HepG2 (cell line): ENCODE measurements around the gene ATP2A2. TPM values are rescaled to one million over a fixed set of nuclear protein-coding genes. Genes with fewer than 3 reads are reported as not detected.

ENCODE experiments used
- BRF2 ChIP-seq: sonication (generic); formaldehyde crosslinking; IDR thresholded peaks from 2 replicates; pipeline ENCODE4 v1.8.1; 2022; ENCODE audit warnings: mild to moderate bottlenecking, missing genetic modification reagents
- CHD2 ChIP-seq: IDR thresholded peaks from 2 replicates; pipeline ENCODE4 v1.6.1; 2011; ENCODE audit warnings: low read depth, low read length, improper control_type of control experiment
- FOXC1 ChIP-seq: sonication (generic); formaldehyde crosslinking; IDR thresholded peaks from 2 replicates; pipeline ENCODE4 v1.8.0; 2022; ENCODE audit warnings: mild to moderate bottlenecking, missing genetic modification reagents, borderline replicate concordance
- HES4 ChIP-seq: sonication (generic); formaldehyde crosslinking; IDR thresholded peaks from 2 replicates; pipeline ENCODE4 v1.9.0; 2021; ENCODE audit warnings: mild to moderate bottlenecking, missing genetic modification reagents, borderline replicate concordance
- ISL2 ChIP-seq: sonication (generic); formaldehyde crosslinking; IDR thresholded peaks from 2 replicates; pipeline ENCODE4 v1.5.0; 2020; ENCODE audit warnings: missing genetic modification reagents
- KDM2A ChIP-seq: sonication (generic); formaldehyde crosslinking; IDR thresholded peaks from 2 replicates; pipeline ENCODE4 v1.4.0; 2020; ENCODE audit warnings: low read depth, missing genetic modification reagents, borderline replicate concordance
- MIXL1 ChIP-seq: IDR thresholded peaks from 2 replicates; pipeline ENCODE4 v1.6.1; 2016
- MXI1 ChIP-seq: IDR thresholded peaks from 3 replicates; pipeline ENCODE4 v1.6.1; 2012; ENCODE audit warnings: low read depth, low read length, inconsistent platforms, borderline replicate concordance
- RFX5 ChIP-seq: IDR thresholded peaks from 2 replicates; pipeline ENCODE4 v1.6.1; 2011; ENCODE audit warnings: low read depth, low read length, improper control_type of control experiment
- SALL2 ChIP-seq: sonication (generic); formaldehyde crosslinking; IDR thresholded peaks from 2 replicates; pipeline ENCODE4 v1.8.1; 2023; ENCODE audit warnings: mild to moderate bottlenecking, missing genetic modification reagents, inconsistent platforms
- SNAI1 ChIP-seq: sonication (generic); formaldehyde crosslinking; IDR thresholded peaks from 2 replicates; pipeline ENCODE4 v1.5.0; 2020; ENCODE audit warnings: mild to moderate bottlenecking, missing genetic modification reagents, borderline replicate concordance
- STAG1 ChIP-seq: sonication (generic); formaldehyde crosslinking; IDR thresholded peaks from 2 replicates; pipeline ENCODE4 v1.4.0; 2020; ENCODE audit warnings: missing genetic modification reagents
- TBP ChIP-seq: sonication (generic); formaldehyde crosslinking; IDR thresholded peaks from 2 replicates; pipeline ENCODE4 v1.5.0; 2020; ENCODE audit warnings: missing genetic modification reagents
- THRA ChIP-seq: sonication (generic); formaldehyde crosslinking; IDR thresholded peaks from 2 replicates; pipeline ENCODE4 v1.4.0; 2020; ENCODE audit warnings: missing genetic modification reagents, borderline replicate concordance
- THYN1 ChIP-seq: sonication (generic); formaldehyde crosslinking; IDR thresholded peaks from 2 replicates; pipeline ENCODE4 v1.8.1; 2023; ENCODE audit warnings: low read depth, mild to moderate bottlenecking, moderate library complexity, missing genetic modification reagents, borderline replicate concordance
- ZNF180 ChIP-seq: sonication (generic); formaldehyde crosslinking; IDR thresholded peaks from 2 replicates; pipeline ENCODE4 v1.4.0; 2020; ENCODE audit warnings: low read depth, missing genetic modification reagents, borderline replicate concordance
- ZNF225 ChIP-seq: sonication (generic); formaldehyde crosslinking; IDR thresholded peaks from 2 replicates; pipeline ENCODE4 v1.4.0; 2020; ENCODE audit warnings: mild to moderate bottlenecking, missing genetic modification reagents
- ZNF746 ChIP-seq: sonication (generic); formaldehyde crosslinking; IDR thresholded peaks from 2 replicates; pipeline ENCODE4 v1.8.0; 2022; ENCODE audit warnings: mild to moderate bottlenecking, missing genetic modification reagents
- ZNF839 ChIP-seq: sonication (generic); formaldehyde crosslinking; IDR thresholded peaks from 2 replicates; pipeline ENCODE4 v1.4.0; 2020; ENCODE audit warnings: missing genetic modification reagents, mild to moderate bottlenecking, borderline replicate concordance
- polyA plus RNA-seq, 8 experiments: library from polyadenylated mRNA; depleted of rRNA in 3 of 8; stranded (reverse) in 7 of 8; unstranded in 1 of 8; fragments of >200 nt; fragmentation: Illumina TruSeq in 4 of 8; extraction: Trizol in 4 of 8; gene quantifications; 2 replicates each; pipeline versions ENCODE4 v1.2.1 to v1.2.3, GENCODE V29; 2011 to 2016; ENCODE audit warnings: low read depth in 4 of 8, missing spikeins in 1 of 8, mixed read lengths in 1 of 8; ENCODE audit not compliant: insufficient read depth in 1 of 8
- total RNA-seq, 5 experiments: library from RNA; depleted of rRNA; stranded (reverse); fragments of >200 nt; fragmentation: Illumina TruSeq; extraction: Trizol; gene quantifications; 2 replicates each; pipeline ENCODE4 v1.2.3, GENCODE V29; 2016; ENCODE audit warnings: low read depth in 1 of 5
- TF ChIP-seq, protein P1 (sequence below): sonication (generic); formaldehyde crosslinking; conservative IDR thresholded peaks from 2 replicates; pipeline ENCODE4 v1.4.0; 2020; ENCODE audit warnings: missing genetic modification reagents
- TF ChIP-seq, protein P2 (sequence below): sonication (generic); formaldehyde crosslinking; IDR thresholded peaks from 2 replicates; pipeline ENCODE4 v1.4.0; 2020; ENCODE audit warnings: mild to moderate bottlenecking, missing genetic modification reagents
- TF ChIP-seq, protein P3 (sequence below): sonication (generic); formaldehyde crosslinking; IDR thresholded peaks from 2 replicates; pipeline ENCODE4 v1.4.0; 2020; ENCODE audit warnings: missing genetic modification reagents

Gene ATP2A2
- total and polyA plus RNA-seq, 2 of the 13 experiments (the other 11 are each of a cell fraction or from before 2014, with no cell fraction given), result 35.4 to 85.5 TPM

- TF ChIP-seq, protein P1, sequence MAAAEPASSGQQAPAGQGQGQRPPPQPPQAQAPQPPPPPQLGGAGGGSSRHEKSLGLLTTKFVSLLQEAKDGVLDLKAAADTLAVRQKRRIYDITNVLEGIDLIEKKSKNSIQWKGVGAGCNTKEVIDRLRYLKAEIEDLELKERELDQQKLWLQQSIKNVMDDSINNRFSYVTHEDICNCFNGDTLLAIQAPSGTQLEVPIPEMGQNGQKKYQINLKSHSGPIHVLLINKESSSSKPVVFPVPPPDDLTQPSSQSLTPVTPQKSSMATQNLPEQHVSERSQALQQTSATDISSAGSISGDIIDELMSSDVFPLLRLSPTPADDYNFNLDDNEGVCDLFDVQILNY, result no peak
- peak; percentile 66; the same call in 1 of the 2 replicates for TF ChIP-seq ZNF839 (CRISPR knock-in tag)
- TF ChIP-seq FOXC1 (CRISPR knock-in tag), result peak; percentile 57; the same call in 1 of the 2 replicates
- no peak for TF ChIP-seq HES4 (CRISPR knock-in tag)
- TF ChIP-seq, protein P2, sequence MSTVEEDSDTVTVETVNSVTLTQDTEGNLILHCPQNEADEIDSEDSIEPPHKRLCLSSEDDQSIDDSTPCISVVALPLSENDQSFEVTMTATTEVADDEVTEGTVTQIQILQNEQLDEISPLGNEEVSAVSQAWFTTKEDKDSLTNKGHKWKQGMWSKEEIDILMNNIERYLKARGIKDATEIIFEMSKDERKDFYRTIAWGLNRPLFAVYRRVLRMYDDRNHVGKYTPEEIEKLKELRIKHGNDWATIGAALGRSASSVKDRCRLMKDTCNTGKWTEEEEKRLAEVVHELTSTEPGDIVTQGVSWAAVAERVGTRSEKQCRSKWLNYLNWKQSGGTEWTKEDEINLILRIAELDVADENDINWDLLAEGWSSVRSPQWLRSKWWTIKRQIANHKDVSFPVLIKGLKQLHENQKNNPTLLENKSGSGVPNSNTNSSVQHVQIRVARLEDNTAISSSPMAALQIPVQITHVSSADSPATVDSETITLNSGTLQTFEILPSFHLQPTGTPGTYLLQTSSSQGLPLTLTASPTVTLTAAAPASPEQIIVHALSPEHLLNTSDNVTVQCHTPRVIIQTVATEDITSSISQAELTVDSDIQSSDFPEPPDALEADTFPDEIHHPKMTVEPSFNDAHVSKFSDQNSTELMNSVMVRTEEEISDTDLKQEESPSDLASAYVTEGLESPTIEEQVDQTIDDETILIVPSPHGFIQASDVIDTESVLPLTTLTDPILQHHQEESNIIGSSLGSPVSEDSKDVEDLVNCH (CRISPR knock-in tag), result no peak
- TF ChIP-seq KDM2A (CRISPR knock-in tag), result no peak
- TF ChIP-seq RFX5, result no peak
- TF ChIP-seq ZNF746, result peak; percentile 61; the same call in 1 of the 2 replicates
- peak; percentile 56; the same call in 1 of the 2 replicates for TF ChIP-seq ISL2 (CRISPR knock-in tag)
- peak; percentile 33; the same call in 1 of the 3 replicates for TF ChIP-seq MXI1
- no peak for TF ChIP-seq SNAI1
- TF ChIP-seq THRA (CRISPR knock-in tag), result peak; percentile 90; the same call in 1 of the 2 replicates
- TF ChIP-seq SALL2 (CRISPR knock-in tag), result peak; percentile 53; the same call in 1 of the 2 replicates
- no peak for TF ChIP-seq ZNF180 (CRISPR knock-in tag)
- no peak for TF ChIP-seq TBP (CRISPR knock-in tag)
- TF ChIP-seq, protein P3, sequence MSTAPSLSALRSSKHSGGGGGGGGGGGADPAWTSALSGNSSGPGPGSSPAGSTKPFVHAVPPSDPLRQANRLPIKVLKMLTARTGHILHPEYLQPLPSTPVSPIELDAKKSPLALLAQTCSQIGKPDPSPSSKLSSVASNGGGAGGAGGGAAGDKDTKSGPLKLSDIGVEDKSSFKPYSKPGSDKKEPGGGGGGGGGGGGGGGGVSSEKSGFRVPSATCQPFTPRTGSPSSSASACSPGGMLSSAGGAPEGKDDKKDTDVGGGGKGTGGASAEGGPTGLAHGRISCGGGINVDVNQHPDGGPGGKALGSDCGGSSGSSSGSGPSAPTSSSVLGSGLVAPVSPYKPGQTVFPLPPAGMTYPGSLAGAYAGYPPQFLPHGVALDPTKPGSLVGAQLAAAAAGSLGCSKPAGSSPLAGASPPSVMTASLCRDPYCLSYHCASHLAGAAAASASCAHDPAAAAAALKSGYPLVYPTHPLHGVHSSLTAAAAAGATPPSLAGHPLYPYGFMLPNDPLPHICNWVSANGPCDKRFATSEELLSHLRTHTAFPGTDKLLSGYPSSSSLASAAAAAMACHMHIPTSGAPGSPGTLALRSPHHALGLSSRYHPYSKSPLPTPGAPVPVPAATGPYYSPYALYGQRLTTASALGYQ, result peak; percentile 36; the same call in 1 of the 2 replicates
- no peak for TF ChIP-seq CHD2
- TF ChIP-seq BRF2 (CRISPR knock-in tag), result no peak
- TF ChIP-seq THYN1 (CRISPR knock-in tag), result no peak
- peak; percentile 61; the same call in 1 of the 2 replicates for TF ChIP-seq ZNF225 (CRISPR knock-in tag)
- peak; percentile 31 for TF ChIP-seq STAG1 (CRISPR knock-in tag)
- TF ChIP-seq MIXL1, result no peak; the same call in none of the 2 replicates
These were observed 33.5 kb upstream of the ATP2A2 start (continued) for GRCh38 chr12:110247340-110248095.
